Stimulated activated CD4-positive, alpha-beta T cell treated with anti-CD3 and anti-CD28 coated beads, Interleukin-12 subunit alpha, Interleukin-12 subunit beta, amount 100 ng/mL, for 48 hours (primary cell): ENCODE data around the gene KLHDC4.
"Not testable (repeated sequence)": the region's sequence is repeated elsewhere in the genome, so short reads cannot be mapped to it uniquely, and the experiment has no call there.

Source experiments
- DNase-seq, 3 donors: peaks; one replicate each; pipeline ENCODE4 v3.0.0-alpha.2; 2020; ENCODE audit warnings: low read depth in 2 of 3, low spot score in 1 of 3

KLHDC4 gene

GRCh38 chr16:87721622-87722585, 43.9 kb downstream of the KLHDC4 start:
- DNase-seq = no peak

- no peak for DNase-seq
Measured at GRCh38 chr16:87720446-87720845, 45.3 kb downstream of the KLHDC4 start.

- DNase-seq = not testable (repeated sequence)
Measured at GRCh38 chr16:87718831-87719230, 47.0 kb downstream of the KLHDC4 start.

- DNase-seq = no peak
Measured at GRCh38 chr16:87715658-87716057, 50.1 kb downstream of the KLHDC4 start.

GRCh38 chr16:87715231-87715630, 50.6 kb downstream of the KLHDC4 start:
- no peak for DNase-seq

- peak; percentile 30 to 50 (median 32) for DNase-seq
Measured at GRCh38 chr16:87713451-87714229, 52.1 kb downstream of the KLHDC4 start.

GRCh38 chr16:87712184-87712762, 53.5 kb downstream of the KLHDC4 start:
- no peak for DNase-seq

GRCh38 chr16:87710887-87711286, 54.9 kb downstream of the KLHDC4 start:
- DNase-seq = no peak

- no peak for DNase-seq
Measured at GRCh38 chr16:87709677-87710076, 56.1 kb downstream of the KLHDC4 start.

GRCh38 chr16:87708881-87709638, 56.7 kb downstream of the KLHDC4 start:
- no peak for DNase-seq

- no peak for DNase-seq
Measured at GRCh38 chr16:87707714-87708580, 57.8 kb downstream of the KLHDC4 start.

GRCh38 chr16:87707097-87707496, 58.7 kb downstream of the KLHDC4 start:
- DNase-seq = no peak

GRCh38 chr16:87706278-87707000, 59.3 kb downstream of the KLHDC4 start:
- no peak for DNase-seq

- DNase-seq = no peak
Measured at GRCh38 chr16:87705771-87706277, 60.0 kb downstream of the KLHDC4 start.

- no peak for DNase-seq
Measured at GRCh38 chr16:87704754-87705353, 60.9 kb downstream of the KLHDC4 start.

- no peak for DNase-seq
Measured at GRCh38 chr16:87703835-87704375, 61.9 kb downstream of the KLHDC4 start.

GRCh38 chr16:87703071-87703470, 62.7 kb downstream of the KLHDC4 start:
- DNase-seq = no peak

GRCh38 chr16:87702325-87702811, 63.4 kb downstream of the KLHDC4 start:
- peak; percentile 34 to 36 (median 36) for DNase-seq
